ENCODE results near the gene ZIC2. TPM values are rescaled to one million over a fixed set of nuclear protein-coding genes. Genes with fewer than 3 reads are reported as not detected.

ZIC2 gene
- total and polyA plus RNA-seq, 2 of the 8 experiments (the other 6 are each of a cell fraction or from before 2014, with no cell fraction given): 53.2 to 372 TPM

- TF ChIP-seq TCF12 (IDR thresholded peaks at IDR 0.05; ENCODE audit: low read depth, low read length) (no peak), CTCF (IDR thresholded peaks at IDR 0.05; ENCODE audit: control extremely low read depth in 1 of 3, insufficient read depth in 1 of 3, low read depth in 1 of 3, low read length in 3 of 3) (no peak), JUND (IDR thresholded peaks at IDR 0.05; ENCODE audit: low read length) (no peak), ZNF274 (IDR thresholded peaks at IDR 0.05; ENCODE audit: borderline replicate concordance, extremely low read depth, low read length) (no peak), ASH2L (IDR thresholded peaks at IDR 0.05; ENCODE audit: low read length) (peak; percentile 22), GABPA (IDR thresholded peaks at IDR 0.05; ENCODE audit: borderline replicate concordance, insufficient read depth, low read length) (no peak), HDAC2 (IDR thresholded peaks at IDR 0.05; ENCODE audit: borderline replicate concordance in 1 of 2, low read depth in 2 of 2, low read length in 2 of 2) (no peak), NRF1 (IDR thresholded peaks at IDR 0.05; ENCODE audit: low read depth, low read length) (no peak), PHF8 (conservative IDR thresholded peaks at IDR 0.05; ENCODE audit: low read depth, low read length) (no peak), ATF2 (IDR thresholded peaks at IDR 0.05; ENCODE audit: low read length) (no peak)
Measured at GRCh38 chr13:99984461-99985240, 3.1 kb downstream of the ZIC2 start (continued).
